HG03521 (cell line): ENCODE results near the gene PROSER3.
"Not testable (repeated sequence)": the region's sequence is repeated elsewhere in the genome, so short reads cannot be mapped to it uniquely, and the experiment has no call there.

Experiments used
- ATAC-seq: cut with Tn5 transposase; IDR thresholded peaks from one replicate; pipeline ENCODE4 v1.9.1; 2021; ENCODE audit warnings: mild to moderate bottlenecking, moderate library complexity; ENCODE audit not compliant: unreplicated experiment

Gene PROSER3

DNA sequence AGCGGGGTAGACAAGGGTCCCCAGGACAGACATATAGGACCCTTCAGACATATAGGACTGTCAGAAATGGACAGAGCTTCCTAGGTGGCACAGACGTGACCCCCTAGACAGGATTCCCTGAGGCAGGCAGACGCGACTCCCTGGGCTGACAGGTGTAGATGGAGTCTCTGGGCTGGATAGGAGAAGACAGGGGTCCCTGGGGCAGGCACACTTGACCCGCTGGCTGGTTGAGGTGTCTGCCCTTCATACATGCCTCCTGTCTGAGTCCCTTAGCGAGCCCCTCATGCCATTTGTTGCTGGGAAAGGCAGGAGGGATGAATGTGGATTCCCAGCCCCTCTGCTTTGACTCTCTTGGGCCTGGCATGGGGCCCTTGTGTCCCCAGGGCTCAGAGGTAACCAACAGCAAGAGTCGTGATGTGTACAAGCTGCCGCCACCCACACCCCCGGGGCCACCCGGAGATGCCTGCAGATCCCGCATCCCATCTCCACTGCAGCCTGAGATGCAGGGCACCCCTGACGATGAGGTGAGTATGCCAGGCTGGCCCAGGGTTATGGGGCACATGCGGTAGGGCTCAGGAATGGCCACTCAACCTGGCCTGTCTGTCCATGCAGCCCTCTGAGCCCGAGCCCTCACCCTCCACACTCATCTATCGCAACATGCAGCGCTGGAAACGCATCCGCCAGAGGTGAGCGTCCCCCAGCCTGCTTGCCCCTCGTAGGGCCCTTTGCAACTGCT lies 4.2 kb upstream of the PROSER3 start:
- ATAC-seq = no peak

DNA sequence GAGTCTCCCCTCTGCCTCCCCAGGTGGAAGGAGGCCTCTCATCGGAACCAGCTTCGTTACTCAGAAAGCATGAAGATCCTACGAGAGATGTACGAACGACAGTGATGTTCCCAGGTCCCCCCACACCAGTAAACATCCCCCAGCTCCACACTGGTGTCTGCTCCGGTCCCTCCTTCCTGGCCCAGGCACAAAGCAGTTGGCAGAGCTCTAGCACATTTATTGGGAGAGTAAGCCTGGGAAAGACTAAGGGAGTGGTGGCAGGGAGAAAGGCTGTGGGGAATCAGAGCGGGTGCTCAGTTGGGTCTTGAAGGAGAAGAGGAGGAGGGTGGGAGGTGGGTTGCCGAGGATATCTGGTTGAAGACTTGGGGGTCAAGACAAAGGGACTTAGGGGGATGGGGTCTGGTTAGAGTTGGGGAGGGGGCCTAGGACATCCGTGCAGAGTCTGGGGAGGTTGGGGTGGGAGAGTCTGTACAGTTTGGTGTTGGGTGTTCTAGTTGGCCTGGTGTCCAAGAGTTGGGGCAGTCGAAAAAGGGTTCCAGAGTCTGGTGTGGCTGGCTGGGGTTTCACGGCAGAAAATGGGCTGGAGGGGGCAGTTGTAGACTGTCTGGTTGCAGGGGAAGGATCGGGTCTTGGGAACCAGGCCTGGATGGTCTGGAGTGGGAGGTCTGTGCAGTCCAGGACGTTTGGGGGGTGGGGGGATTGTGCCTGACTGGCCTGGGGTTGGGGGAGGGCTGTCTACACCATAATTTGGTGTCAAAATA lies 3.4 kb upstream of the PROSER3 start:
- no peak for ATAC-seq

DNA sequence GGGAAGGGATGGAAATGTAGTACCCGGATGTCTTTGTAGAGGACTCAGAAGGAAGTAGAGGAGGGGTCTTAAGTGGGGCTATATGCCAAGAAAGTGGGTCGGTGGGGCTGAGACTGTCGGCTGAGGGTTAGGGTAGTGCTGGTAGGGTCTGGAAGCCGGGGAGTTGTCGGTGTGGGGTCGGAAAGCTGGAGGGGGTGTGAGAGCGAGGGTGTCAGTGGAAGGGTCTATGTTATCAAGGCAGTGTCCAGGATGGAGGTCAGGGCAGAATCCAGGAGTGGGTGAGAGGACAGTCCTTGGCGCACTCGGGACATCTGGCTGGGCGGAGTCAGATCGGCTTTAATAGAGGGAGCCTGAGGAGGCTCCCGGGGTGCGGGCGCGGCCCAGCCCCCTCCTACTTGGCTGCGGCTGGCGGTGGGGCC lies 2.8 kb upstream of the PROSER3 start:
- no peak for ATAC-seq

DNA sequence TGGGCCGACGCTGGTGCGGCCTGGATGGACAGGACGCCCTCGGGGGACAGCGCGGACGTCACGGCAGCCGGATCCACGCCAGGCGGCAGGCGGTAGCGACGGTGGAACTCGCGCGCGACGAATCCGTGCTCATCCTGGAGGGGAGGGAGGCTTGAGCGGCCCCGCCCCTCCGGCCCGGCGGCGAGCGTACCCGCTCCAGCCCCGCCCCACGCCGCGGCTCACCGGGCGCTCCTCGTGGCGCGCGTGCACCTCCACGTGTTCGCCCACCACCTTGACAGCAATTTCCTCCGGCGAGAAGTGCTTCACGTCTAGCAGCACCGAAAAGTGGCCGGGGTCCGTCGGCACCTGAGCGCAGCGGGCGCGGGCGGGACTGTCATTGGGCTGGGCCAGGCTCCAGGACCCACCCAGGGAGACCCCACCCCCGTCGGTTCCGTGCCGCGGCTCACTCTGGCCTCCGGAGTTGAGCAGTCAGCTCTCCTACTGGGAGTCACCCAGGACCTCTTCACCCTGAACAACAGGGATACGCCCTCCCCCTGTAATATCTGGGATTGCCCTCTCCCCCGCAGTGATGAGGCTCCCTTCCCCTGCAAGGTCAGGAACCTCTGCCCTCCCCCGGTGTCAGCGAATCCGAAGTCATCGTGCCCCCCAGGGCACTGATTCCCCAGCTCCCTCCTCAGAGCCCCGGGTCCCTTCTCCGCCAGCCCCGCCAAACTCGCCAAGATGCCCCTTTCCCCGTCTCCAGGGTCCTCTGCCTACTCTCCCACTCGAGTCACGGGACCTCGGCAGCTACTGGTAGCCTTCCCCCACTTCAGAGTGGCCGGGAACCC lies 2.2 kb upstream of the PROSER3 start:
- ATAC-seq = no peak

DNA sequence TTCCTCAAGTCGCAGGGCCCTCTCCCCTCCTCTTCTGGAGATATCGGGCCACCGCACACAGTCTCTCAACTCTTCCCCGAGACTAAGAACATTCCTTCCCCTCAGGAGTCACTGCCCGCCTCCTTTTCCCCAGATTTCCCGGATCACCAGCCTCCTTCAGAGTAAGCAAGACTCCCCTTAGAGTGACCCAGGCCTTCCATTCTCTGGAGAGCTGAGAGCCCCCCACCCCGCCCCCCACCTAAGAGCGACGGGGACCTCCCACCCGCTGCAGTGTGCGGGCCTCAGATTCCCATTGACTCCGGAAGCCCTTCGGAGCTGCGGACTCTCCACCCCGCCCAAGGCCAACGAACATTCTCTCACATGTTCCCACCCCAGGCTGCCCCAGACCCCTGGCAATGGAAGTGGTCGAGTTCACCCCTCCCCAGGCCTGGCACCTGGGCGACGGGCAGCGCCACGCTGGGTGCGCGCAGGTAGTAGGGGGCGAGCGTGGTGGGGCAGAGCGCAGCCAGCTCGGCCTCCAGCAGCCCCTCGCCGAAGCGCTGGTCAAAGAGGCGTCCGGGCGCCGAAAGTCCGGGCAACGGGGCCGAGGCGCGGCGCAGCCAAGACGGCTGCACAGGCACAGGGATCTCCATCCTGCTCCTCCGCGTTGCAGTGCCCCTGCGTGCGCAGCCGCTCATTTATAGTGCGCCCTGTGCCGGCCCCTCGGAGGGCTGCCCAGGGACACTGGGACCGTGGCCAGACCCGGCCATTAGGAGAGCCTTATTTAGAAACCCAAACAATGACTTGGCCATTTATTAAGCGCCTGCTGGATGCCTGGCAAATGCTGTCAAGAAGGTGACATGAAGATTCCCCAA lies 1.4 kb upstream of the PROSER3 start, which contains the start of gene HSPB6:
HSPB6 (minus strand) TSS at position 653 of the 854 bp plus-strand sequence; CDS start at position 632, 21 bp downstream.
- no peak for ATAC-seq

DNA sequence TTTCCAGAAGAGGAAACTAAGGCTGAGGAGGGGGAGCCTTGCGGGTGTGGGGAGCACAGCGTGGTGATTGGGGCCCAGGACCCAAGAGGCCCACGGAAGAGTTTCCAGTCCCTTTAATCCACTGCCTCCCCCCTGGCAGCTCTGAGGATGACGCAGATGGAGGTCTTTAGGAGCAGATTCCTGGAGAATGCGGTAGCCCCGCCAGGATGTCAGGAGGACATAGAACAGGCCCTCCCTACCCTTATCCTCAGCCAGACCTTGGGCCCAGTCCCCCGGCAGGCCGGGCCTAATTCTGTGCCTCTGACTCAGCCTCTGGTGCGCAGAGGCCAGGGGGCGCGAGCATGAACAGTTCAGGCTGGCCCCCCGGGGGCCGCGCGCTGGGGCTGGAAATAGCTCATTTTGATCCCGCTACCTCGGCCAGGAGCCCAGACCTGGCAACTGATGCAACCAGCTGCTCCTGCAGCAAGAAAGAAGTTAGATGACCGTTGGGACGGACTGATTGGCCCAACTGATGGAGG lies 686 bp upstream of the PROSER3 start:
- no peak for ATAC-seq

DNA sequence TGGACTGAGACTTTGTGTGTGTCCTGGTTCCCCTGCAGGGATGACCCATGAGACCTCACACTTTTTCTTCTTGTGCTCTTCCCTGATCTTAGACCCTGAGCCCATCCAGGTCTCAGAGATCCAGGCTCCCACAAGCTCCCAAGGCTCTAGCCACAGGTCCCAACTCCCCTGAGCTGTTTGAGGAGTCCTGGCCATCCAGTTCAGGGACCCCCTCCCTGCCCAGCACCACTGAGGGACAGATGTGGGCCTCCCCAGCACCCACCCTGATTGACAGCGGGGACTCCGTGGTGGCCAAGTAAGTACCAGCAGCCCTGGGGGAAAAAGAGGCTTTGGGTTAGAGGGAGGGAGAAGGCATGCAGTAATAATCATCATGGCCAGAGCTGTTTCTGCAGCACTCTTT lies 1.7 kb downstream of the PROSER3 start:
- no peak for ATAC-seq

DNA sequence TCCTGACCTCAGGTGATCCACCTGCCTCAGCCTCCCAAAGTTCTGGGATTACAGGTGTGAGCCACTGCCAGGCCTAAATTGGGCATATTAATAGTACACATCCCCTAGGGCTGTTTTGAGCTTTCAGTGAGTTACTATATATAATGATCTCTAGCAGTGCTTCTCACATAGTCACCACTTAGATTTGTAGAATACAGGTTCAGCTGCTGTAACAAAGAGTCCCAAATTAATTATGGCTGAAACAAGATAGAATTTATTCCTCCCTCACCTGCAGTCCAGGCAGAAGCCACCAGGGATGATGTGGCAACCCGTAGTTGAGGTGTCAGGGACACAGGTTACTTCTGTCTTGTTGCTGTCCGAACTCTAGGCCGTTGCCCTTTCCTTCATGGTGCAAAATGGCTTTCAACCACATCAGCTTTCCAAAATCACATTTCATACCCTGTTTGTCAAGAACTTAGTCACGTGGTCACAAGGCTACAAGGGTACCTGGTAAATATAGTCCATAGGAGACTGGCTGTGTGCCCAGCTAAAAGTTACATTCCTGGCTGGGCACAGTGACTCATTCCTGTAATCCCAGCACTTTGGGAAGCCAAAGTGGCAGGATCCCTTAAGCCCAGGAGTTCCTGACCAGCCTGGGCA lies 2.9 kb downstream of the PROSER3 start:
- no peak for ATAC-seq

DNA sequence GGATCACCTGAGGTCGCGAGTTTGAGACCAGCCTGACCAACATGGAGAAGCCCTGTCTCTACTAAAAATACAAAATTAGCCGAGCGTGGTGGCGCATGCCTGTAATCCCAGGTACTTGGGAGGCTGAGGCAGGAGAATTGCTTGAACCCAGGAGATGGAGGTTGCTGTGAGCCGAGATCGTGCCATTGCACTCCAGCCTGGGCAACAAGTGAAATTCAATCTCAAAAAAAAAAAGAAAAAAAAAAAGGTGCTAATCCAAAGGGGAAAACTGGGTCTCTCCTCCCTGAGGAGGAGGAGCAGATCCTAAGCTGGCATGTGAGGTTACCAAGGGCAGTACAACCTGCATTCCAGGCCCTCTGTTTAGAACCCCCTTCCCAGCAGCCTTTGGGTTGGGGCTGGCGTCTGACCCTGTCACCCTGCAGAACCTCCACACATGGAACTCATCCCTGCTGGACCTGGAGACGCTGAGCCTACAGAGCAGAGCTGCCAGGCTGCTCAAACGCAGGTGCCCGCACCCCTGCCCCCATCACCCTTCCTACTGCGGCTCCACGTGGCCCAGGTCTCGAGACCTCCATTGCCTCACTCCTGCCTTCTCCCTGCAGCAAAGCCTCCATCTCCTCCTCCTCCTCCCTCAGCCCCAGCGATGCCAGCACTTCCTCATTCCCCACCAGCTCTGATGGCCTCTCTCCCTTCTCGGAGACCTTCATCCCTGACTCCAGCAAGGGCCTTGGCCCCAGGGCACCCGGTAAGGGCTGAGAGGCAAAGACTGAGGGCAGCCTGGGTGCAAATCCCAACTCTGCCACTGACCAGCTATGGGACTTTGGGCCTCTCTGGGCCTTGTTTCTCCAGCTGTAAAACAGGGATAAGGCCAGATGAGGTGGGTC lies 6.7 kb downstream of the PROSER3 start:
- no peak for ATAC-seq

DNA sequence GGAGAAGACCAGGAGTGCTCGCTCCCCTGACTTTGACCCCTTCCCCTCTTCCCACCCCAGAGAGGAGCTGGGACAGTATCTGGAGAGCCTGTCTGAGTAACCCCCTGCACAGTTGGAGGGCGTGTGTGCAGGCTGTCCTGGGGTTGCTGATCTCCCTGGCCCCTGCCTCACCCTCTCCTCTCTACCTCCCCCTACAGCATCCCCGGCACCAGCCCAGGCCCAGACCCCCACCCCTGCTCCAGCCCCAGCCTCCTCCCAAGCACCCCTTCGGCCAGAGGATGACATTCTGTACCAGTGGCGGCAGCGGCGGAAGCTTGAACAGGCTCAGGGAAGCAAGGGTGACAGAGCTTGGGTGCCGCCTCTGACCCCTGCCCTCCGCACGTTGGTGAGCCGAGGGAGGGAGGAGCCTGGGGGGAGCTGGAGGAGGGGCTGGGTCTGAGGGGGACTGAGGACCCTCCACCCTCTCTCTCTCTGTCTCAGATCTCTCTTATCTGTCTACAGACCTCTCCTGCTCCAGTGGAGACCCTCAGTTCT lies 8.7 kb downstream of the PROSER3 start:
- no peak for ATAC-seq

DNA sequence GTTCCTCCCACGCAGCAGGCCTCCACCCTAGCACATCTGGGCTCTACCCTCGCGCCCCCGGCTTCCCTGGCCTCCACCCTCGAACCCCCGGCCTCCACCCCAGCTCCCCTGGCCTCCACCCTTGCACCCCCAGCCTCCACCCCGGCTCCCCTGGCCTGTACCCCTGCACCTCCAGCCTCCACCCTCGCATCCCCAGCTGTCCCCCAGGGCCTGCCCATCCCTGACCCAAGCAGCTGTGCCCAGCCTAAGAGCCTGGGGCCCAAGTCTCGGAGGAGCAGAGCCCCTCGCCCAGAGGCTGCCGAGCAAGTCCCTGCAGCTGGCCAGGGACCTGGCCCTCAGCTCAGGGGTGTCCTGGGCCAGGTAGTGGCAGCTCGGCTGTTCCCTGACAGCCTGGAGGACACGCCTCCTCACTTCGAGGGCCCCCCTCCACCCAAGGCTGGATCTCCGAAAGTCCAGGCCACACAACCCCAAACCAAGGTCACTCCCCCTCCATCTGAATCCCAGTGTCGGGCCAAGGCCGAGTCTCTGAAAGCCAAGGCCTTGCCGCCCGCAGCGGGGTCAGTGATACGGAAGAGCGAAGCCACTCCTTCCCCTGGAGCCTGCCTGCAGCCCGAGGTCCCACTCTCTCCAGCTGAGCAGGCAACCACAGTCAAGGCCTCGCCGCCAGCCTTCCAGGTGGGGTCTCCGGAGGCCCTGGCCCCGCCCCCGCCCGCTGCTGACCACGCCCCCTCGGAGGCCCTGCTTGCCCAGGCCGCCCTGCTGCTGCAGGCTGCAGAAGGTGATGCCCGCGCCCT lies 9.5 kb downstream of the PROSER3 start:
- ATAC-seq = no peak

DNA sequence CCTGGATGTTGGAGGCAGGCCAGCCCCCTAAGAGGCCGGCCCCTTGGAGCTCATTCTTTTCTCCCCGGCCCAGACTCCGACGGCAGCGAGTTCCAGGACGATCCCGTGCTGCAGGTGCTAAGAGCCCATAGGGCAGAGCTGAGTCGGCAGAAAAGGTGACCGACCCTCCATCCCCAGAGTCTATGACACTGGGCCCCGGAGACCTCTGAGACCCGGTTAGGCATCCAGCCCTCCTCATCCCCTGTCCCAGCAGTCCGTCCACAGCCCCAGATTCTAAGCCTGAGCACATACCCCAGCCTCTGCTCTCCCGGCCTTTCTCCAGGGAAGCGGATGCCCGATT lies 10.1 kb downstream of the PROSER3 start:
- no peak for ATAC-seq

DNA sequence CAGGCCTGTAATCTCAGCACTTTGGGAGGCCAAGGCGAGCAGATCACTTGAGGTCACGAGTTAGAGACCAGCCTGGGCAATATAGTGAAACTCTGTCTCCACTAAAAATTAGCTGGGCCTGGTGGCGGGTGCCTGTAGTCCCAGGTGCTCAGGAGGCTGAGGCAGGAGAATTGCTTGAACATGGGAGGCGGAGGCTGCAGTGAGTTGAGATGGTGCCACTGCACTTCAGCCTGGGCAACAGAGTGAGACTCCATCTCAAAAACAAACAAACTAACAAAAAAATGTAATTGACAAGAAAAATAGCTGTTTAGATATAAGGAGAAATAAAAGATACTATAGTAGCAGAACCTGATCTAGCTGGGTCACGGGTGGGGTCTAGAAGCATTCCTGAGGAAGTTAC lies 14.4 kb downstream of the PROSER3 start:
- not testable (repeated sequence) for ATAC-seq

DNA sequence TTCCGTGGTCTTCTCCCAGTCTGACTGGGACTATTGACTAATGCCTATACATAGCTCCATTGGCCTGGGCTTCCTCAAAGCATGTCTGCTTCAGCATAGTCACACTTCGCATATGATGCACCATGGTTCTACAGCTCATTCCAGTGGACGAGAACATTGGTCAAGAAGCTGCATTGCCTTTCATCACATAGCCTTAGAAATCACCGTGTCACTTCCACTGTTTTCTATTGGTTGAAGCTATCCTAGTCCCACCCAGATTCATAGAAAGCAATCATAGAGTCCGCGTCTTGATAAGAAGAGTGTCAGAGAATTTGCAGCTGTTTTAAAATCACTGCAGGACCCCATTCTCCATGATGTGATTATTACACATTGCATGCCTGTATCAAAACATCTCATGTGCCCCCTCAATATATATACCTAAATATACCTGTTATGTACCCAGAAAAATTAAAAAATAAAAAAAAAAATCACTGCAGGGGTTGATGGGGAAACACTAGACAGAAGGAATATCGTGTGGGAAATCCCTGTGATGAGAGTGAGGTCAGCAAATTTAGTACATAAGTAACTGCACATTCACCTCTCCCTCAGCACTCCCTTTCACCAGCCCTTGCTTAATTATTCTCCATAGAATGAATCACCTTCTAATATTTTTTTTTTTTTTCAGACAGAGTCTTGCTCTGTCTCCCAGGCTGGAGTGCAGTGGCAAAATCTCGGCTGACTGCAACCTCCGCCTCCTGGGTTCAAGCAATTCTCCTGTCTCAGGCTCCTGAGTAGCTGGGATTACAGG lies 15.2 kb downstream of the PROSER3 start:
- no peak for ATAC-seq

DNA sequence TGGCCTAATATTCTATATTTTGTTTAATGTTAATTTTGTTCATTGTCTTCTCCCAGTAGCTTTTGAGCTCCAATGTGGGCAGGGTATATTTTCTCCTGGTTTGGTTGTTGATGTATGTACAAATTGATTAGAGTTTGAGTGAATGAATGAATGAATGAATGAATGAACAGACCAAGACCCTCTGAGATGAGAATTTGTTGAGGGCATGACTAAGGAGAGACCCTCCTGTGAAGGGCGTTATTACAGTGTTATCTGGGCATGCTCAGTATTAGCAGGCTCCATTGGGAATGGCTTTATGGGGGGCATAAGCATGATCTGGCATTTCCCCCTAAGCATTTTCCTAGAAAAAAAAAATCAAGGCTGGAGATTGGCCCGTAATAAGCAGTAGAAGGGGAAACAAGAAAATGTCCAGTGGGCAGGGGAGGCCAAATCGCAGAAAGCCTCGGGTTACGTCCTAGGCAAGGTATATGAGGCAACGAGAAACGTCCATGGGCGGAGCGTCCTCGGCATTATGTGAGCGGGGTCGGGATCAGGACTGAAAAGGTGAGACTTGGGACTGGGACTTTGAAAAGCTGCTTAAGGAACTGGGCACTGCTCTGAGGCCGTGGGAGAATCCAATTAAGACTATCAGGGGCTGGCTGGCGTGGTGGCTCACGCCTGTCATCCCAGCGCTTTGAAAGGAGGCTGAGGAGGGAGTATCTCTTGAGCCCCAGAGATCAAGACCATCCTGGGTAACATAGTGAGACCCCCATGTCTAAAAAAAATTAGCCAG lies 16.5 kb downstream of the PROSER3 start:
- ATAC-seq = no peak

DNA sequence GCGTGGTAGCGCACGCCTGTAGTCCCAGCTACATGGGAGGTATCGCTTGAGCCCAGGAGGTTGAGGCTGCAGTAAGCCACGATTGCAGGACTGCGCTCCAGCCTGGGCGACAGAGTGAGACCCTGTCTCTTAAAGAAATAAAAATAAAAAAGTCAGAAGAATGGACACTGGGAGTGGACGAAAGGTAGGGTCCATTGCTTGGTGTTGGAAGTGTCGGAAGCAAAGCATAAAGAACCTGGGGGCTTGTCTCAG lies 17.0 kb downstream of the PROSER3 start:
- no peak for ATAC-seq
